K562 (cell line): ENCODE results near the gene AFF1. TPM values are rescaled to one million over a fixed set of nuclear protein-coding genes. Genes with fewer than 3 reads are reported as not detected.

Experiments
- ATAC-seq: fragments of 200-7000 bp; cut with Tn5 transposase; 3 replicates; pipeline ENCODE4 v1.9.1; 2020; ENCODE audit warnings: moderate library complexity
- BruUV-seq: library from RNA; stranded (reverse); fragments of 400-500 nt; replicated peaks from 2 replicates; lab custom pipeline; 2021; lab: Mats Ljungman, UMichigan
- CTCF ChIA-PET: fragments of 300-600 bp; formaldehyde crosslinking; extraction: SDS; loops from one replicate; lab custom pipeline; 2021; ENCODE audit warnings: low intra/inter-chr PET ratio; lab: Yijun Ruan, JAX
- POLR2A ChIA-PET: fragments of 300-600, 350-650 bp; sonication (Branson Sonifier 250); formaldehyde crosslinking; extraction: SDS; loops from one replicate; lab custom pipeline; 2021; ENCODE audit warnings: antibody characterized with exemption, inconsistent platforms; lab: Yijun Ruan, JAX
- DNase-seq, 4 experiments: peaks; one replicate each; pipeline versions ENCODE4 v3.0.0 to v3.0.0-alpha.2; 2011 to 2018; ENCODE audit warnings: low spot score in 3 of 4, mixed read lengths in 3 of 4; ENCODE audit errors: extremely low read depth in 1 of 4
- FAIRE-seq: peaks from 2 replicates; lab custom pipeline; 2011; peaks lifted over from hg19 to GRCh38; lab: Jason Lieb, UNC
- H2AFZ ChIP-seq: 2 replicates; pipeline ENCODE4 v1.6.0; 2011; ENCODE audit warnings: low read depth, low read length, control low read depth, inconsistent platforms
- H3K27ac ChIP-seq: fragments of 200-600 bp; 3 replicates; pipeline ENCODE4 v1.8.0; 2011; ENCODE audit warnings: low read depth, mild to moderate bottlenecking, control low read depth, inconsistent platforms, low read length, moderate library complexity, mixed read lengths; ENCODE audit errors: extremely low read depth
- H3K27me3 ChIP-seq, 2 experiments: fragments of 300-600 bp in 1 of 2; 2 replicates in 1 of 2; 3 replicates in 1 of 2; pipeline versions ENCODE4 v1.6.0 to v1.8.0; 2011; ENCODE audit warnings: inconsistent platforms in 2 of 2, low read length in 2 of 2, mild to moderate bottlenecking in 1 of 2, mixed read lengths in 1 of 2, moderate library complexity in 1 of 2; ENCODE audit not compliant: control insufficient read depth in 2 of 2, insufficient read depth in 2 of 2
- H3K36me3 ChIP-seq: fragments of 300-600 bp; 3 replicates; pipeline ENCODE4 v1.8.0; 2011; ENCODE audit warnings: mild to moderate bottlenecking, low read length, inconsistent platforms; ENCODE audit not compliant: control insufficient read depth, insufficient read depth
- H3K4me1 ChIP-seq, 2 experiments: fragments of 200-600 bp in 1 of 2; replicated peaks in 1 of 2; 2 replicates in 1 of 2; 3 replicates in 1 of 2; pipeline versions ENCODE4 v1.5.1 to v1.8.0; 2011; ENCODE audit warnings: inconsistent platforms in 2 of 2, low read length in 2 of 2, mild to moderate bottlenecking in 1 of 2, mixed read lengths in 1 of 2, moderate library complexity in 1 of 2; ENCODE audit not compliant: control insufficient read depth in 2 of 2, insufficient read depth in 2 of 2
- H3K4me2 ChIP-seq: 2 replicates; pipeline ENCODE4 v1.6.1; 2011; ENCODE audit warnings: low read length, control low read depth, inconsistent platforms, mixed read lengths; ENCODE audit not compliant: insufficient read depth
- H3K4me3 ChIP-seq: fragments of 200-600 bp; sonication (generic), shearing (Covaris generic); 2 replicates; pipeline ENCODE4 v1.5.1; 2016; ENCODE audit warnings: control low read depth, inconsistent platforms
- H3K79me2 ChIP-seq: fragments of 200-600 bp; 3 replicates; pipeline ENCODE4 v1.8.0; 2011; ENCODE audit warnings: low read length, inconsistent platforms; ENCODE audit not compliant: control insufficient read depth, insufficient read depth
- H3K9ac ChIP-seq, 2 experiments: 2 replicates each; pipeline versions ENCODE4 v1.6.0 to v1.6.1; 2011; ENCODE audit warnings: low read depth in 2 of 2, low read length in 2 of 2, control low read depth in 1 of 2, inconsistent platforms in 1 of 2, mild to moderate bottlenecking in 1 of 2, mixed read lengths in 1 of 2; ENCODE audit not compliant: insufficient read depth in 1 of 2
- H3K9me1 ChIP-seq: one replicate; pipeline ENCODE4 v1.6.0; 2011; ENCODE audit warnings: inconsistent platforms, mild to moderate bottlenecking, low read length, moderate library complexity; ENCODE audit not compliant: control insufficient read depth, insufficient read depth
- H3K9me3 ChIP-seq: replicated peaks from 2 replicates; pipeline ENCODE4 v1.5.1; 2011; ENCODE audit warnings: low read depth, low read length, inconsistent platforms; ENCODE audit not compliant: control insufficient read depth, insufficient read depth
- H4K20me1 ChIP-seq: replicated peaks from 2 replicates; pipeline ENCODE4 v1.6.1; 2011; ENCODE audit warnings: low read length, inconsistent platforms, mixed read lengths; ENCODE audit not compliant: control insufficient read depth, insufficient read depth
- CCAR2 ChIP-seq: fragments of 200-400 bp; formaldehyde crosslinking; IDR thresholded peaks from 2 replicates; pipeline ENCODE4 v1.6.1; 2017; ENCODE audit warnings: mild to moderate bottlenecking, low read depth, low read length
- GATAD2B ChIP-seq: fragments of 450-650 bp; IDR thresholded peaks from 2 replicates; pipeline ENCODE4 v1.6.1; 2017; ENCODE audit warnings: mild to moderate bottlenecking, borderline replicate concordance
- GTF2F1 ChIP-seq: IDR thresholded peaks from 2 replicates; pipeline ENCODE4 v1.6.1; 2011; ENCODE audit warnings: low read depth, low read length, improper control_type of control experiment
- HDAC6 ChIP-seq: IDR thresholded peaks from 2 replicates; pipeline ENCODE4 v1.6.1; 2012; ENCODE audit warnings: low read depth, mild to moderate bottlenecking, control low read depth, inconsistent platforms, low read length, moderate library complexity
- HNRNPUL1 ChIP-seq: fragments of 200-400 bp; formaldehyde crosslinking; IDR thresholded peaks from 2 replicates; pipeline ENCODE4 v1.6.1; 2017; ENCODE audit warnings: low read length
- RBM22 ChIP-seq: fragments of 200-400 bp; formaldehyde crosslinking; IDR thresholded peaks from 2 replicates; pipeline ENCODE4 v1.6.1; 2018; ENCODE audit warnings: low read length, low read depth; ENCODE audit not compliant: poor library complexity, severe bottlenecking
- WGBS: fragments of 100-300 bp; shearing (Covaris generic); methylation state at CpG from one replicate; pipeline ENCODE4 v1.1.6; 2016; ENCODE audit warnings: low coverage, mixed read lengths; ENCODE audit not compliant: insufficient coverage; ENCODE audit errors: missing lambda C conversion rate; 5-methylcytosine and 5-hydroxymethylcytosine counted together
- in situ Hi-C: fragments of 300-500 bp; cut with MboI; formaldehyde crosslinking; loops from 4 replicates; pipeline ENCODE4 v1.15.0; 2018; ENCODE audit warnings: inconsistent platforms, mixed read lengths
- intact Hi-C: fragments of 100-400 bp; cut with micrococcal nuclease; formaldehyde crosslinking; loops from 2 replicates; pipeline ENCODE4 v1.14.2; 2022
- polyA plus RNA-seq, 8 experiments: library from polyadenylated mRNA; depleted of rRNA in 4 of 8; stranded (reverse) in 5 of 8; unstranded in 3 of 8; fragments of >200 nt; fragmentation: Nextera tagmentation in 2 of 8; fragmentation: Illumina TruSeq in 1 of 8; extraction: Ambion mirVana in 2 of 8; extraction: Trizol in 1 of 8; gene quantifications; 2 replicates each; pipeline versions ENCODE4 v1.2.1 to v1.2.3, GENCODE V29; 2011 to 2014; ENCODE audit warnings: inconsistent platforms in 1 of 8, missing spikeins in 1 of 8
- total RNA-seq, 7 experiments: library from RNA; depleted of rRNA in 6 of 7; stranded (reverse); fragments of >200 nt in 6 of 7; fragmentation: Illumina TruSeq in 2 of 7; extraction: Trizol in 2 of 7; gene quantifications; 2 replicates each; pipeline versions ENCODE4 v1.2.1 to v1.2.3, GENCODE V29; 2011 to 2021; ENCODE audit warnings: low replicate concordance in 1 of 7
- TF ChIP-seq, protein P1 (sequence below): sonication (generic); formaldehyde crosslinking; IDR thresholded peaks from 2 replicates; pipeline ENCODE4 v1.8.0; 2023; ENCODE audit warnings: missing genetic modification reagents, mild to moderate bottlenecking, borderline replicate concordance
- TF ChIP-seq, protein P2 (sequence below): fragments of 250-450 bp; sonication (Bioruptor Pico); IDR thresholded peaks from 2 replicates; pipeline ENCODE4 v1.5.0; 2021
- TF ChIP-seq, protein P3 (sequence below), 2 experiments: IDR thresholded peaks in 1 of 2; conservative IDR thresholded peaks in 1 of 2; 2 replicates each; pipeline ENCODE4 v1.6.1; 2016; ENCODE audit warnings: low read depth in 2 of 2, mild to moderate bottlenecking in 1 of 2, missing compliant biosample characterization in 1 of 2, missing genetic modification characterization in 1 of 2, moderate library complexity in 1 of 2
- TF ChIP-seq, protein P4 (sequence below): fragments of 450-650 bp; formaldehyde crosslinking; IDR thresholded peaks from 2 replicates; pipeline ENCODE4 v1.4.0; 2020; ENCODE audit warnings: mild to moderate bottlenecking, moderate library complexity

The AFF1 gene
- total and polyA plus RNA-seq, 9 of the 15 experiments (the other 6 are each of a cell fraction or from before 2014, with no cell fraction given), result 4.1 to 47.5 (median 17.2) TPM

DNA sequence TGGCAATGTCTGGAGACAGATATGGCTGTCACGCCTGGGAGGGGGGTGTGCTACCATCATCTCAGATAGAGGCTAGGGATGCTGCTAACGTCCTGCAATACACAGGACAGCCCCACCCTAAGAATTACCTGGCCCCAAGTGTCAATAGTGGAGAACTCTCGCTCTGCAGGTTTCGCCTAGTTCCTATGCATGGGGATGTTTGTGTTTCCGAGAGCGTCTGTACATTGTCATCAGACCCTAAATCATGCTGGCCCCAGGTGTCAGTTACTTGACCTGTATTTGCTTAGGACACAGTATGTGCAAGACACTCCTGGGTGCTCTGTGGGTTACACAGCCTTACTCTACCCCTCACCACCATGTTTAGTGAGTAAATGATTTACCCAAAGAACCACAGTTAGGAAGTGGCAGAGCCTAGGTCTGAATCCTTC is 90.8 kb downstream of the AFF1 start:
- H3K36me3 ChIP-seq, result no peaks in the 10 kb centered on the region
- no TSS peak for BruUV-seq
- H2AFZ ChIP-seq, result no peak overlapping the region
- H3K9ac ChIP-seq, result no peak overlapping the region
- H3K79me2 ChIP-seq, result peaks cover 99% of the 10 kb centered on the region
- no peaks in the 10 kb centered on the region for H3K27me3 ChIP-seq
- no peaks in the 10 kb centered on the region for H3K9me1 ChIP-seq
- peaks cover 28% of the 10 kb centered on the region for H4K20me1 ChIP-seq
- intact Hi-C loops (no loop called here), in situ Hi-C loops (no loop called here)
- no peak for FAIRE-seq
- ChIA-PET POLR2A (interaction anchor here (0.6 to 1.8 kb wide), 4 partner anchors 15 to 89 kb away, joined by 3 to 5 read pairs (median 4); no protein-coding TSS in a partner anchor), CTCF (no interaction called here)
- no peak overlapping the region for H3K4me3 ChIP-seq
- H3K4me1 ChIP-seq, result peaks cover 2 to 51% of the 10 kb centered on the region in 2 experiments; a peak in 4 of 5 replicates
- WGBS, result 58% methylated on average over 6 of the region's 6 CpGs
- H3K27ac ChIP-seq, result no peak overlapping the region
- peak; percentile 42 for ATAC-seq
- no peak overlapping the region for H3K4me2 ChIP-seq
- DNase-seq, result no peak
- H3K9me3 ChIP-seq, result no peaks in the 10 kb centered on the region
- TF ChIP-seq, protein P1, sequence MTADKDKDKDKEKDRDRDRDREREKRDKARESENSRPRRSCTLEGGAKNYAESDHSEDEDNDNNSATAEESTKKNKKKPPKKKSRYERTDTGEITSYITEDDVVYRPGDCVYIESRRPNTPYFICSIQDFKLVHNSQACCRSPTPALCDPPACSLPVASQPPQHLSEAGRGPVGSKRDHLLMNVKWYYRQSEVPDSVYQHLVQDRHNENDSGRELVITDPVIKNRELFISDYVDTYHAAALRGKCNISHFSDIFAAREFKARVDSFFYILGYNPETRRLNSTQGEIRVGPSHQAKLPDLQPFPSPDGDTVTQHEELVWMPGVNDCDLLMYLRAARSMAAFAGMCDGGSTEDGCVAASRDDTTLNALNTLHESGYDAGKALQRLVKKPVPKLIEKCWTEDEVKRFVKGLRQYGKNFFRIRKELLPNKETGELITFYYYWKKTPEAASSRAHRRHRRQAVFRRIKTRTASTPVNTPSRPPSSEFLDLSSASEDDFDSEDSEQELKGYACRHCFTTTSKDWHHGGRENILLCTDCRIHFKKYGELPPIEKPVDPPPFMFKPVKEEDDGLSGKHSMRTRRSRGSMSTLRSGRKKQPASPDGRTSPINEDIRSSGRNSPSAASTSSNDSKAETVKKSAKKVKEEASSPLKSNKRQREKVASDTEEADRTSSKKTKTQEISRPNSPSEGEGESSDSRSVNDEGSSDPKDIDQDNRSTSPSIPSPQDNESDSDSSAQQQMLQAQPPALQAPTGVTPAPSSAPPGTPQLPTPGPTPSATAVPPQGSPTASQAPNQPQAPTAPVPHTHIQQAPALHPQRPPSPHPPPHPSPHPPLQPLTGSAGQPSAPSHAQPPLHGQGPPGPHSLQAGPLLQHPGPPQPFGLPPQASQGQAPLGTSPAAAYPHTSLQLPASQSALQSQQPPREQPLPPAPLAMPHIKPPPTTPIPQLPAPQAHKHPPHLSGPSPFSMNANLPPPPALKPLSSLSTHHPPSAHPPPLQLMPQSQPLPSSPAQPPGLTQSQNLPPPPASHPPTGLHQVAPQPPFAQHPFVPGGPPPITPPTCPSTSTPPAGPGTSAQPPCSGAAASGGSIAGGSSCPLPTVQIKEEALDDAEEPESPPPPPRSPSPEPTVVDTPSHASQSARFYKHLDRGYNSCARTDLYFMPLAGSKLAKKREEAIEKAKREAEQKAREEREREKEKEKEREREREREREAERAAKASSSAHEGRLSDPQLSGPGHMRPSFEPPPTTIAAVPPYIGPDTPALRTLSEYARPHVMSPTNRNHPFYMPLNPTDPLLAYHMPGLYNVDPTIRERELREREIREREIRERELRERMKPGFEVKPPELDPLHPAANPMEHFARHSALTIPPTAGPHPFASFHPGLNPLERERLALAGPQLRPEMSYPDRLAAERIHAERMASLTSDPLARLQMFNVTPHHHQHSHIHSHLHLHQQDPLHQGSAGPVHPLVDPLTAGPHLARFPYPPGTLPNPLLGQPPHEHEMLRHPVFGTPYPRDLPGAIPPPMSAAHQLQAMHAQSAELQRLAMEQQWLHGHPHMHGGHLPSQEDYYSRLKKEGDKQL (CRISPR knock-in tag), result no peak
- TF ChIP-seq GATAD2B, result no peak
- TF ChIP-seq HDAC6, result no peak
- TF ChIP-seq RBM22, result no peak
- no peak for TF ChIP-seq HNRNPUL1
- TF ChIP-seq, protein P2, sequence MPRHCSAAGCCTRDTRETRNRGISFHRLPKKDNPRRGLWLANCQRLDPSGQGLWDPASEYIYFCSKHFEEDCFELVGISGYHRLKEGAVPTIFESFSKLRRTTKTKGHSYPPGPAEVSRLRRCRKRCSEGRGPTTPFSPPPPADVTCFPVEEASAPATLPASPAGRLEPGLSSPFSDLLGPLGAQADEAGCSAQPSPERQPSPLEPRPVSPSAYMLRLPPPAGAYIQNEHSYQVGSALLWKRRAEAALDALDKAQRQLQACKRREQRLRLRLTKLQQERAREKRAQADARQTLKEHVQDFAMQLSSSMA (CRISPR knock-in tag), result no peak
- TF ChIP-seq, protein P3, sequence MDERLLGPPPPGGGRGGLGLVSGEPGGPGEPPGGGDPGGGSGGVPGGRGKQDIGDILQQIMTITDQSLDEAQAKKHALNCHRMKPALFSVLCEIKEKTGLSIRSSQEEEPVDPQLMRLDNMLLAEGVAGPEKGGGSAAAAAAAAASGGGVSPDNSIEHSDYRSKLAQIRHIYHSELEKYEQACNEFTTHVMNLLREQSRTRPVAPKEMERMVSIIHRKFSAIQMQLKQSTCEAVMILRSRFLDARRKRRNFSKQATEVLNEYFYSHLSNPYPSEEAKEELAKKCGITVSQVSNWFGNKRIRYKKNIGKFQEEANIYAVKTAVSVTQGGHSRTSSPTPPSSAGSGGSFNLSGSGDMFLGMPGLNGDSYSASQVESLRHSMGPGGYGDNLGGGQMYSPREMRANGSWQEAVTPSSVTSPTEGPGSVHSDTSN (CRISPR knock-in tag; IDR thresholded peaks at IDR 0.05; ENCODE audit: low read depth), result no peak
- TF ChIP-seq, protein P3 (tag; conservative IDR thresholded peaks at IDR 0.05; ENCODE audit: low read depth), result peak; percentile 40; the same call in 1 of the 2 replicates
- TF ChIP-seq, protein P4, sequence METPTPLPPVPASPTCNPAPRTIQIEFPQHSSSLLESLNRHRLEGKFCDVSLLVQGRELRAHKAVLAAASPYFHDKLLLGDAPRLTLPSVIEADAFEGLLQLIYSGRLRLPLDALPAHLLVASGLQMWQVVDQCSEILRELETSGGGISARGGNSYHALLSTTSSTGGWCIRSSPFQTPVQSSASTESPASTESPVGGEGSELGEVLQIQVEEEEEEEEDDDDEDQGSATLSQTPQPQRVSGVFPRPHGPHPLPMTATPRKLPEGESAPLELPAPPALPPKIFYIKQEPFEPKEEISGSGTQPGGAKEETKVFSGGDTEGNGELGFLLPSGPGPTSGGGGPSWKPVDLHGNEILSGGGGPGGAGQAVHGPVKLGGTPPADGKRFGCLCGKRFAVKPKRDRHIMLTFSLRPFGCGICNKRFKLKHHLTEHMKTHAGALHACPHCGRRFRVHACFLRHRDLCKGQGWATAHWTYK (CRISPR knock-in tag), result no peak
- TF ChIP-seq GTF2F1, result no peak
- no peak for TF ChIP-seq CCAR2
